ENCODE measurements around the gene ADGRD1.
"Not testable (repeated sequence)": the region's sequence is repeated elsewhere in the genome, so short reads cannot be mapped to it uniquely, and the experiment has no call there.

Gene ADGRD1

DNA sequence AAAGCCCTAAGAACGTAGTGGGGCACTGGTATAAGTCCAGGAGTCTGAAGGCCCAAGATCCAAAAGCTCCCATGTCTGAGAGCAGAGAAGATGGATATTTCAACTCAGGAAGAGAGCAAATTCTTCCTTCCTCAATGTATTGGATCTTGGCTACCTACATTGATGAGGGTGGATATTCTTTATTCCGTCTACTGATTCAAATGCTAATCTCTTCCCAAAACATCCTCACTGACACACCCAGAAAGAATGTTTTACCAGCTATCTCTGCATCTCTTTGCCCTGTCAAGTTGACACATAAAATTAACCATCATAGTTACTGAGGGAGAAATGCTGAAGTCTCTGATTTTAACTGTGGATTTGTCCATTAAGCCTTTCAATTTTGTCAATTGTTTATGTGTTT, 16.6 kb upstream of the ADGRD1 start:
- in situ Hi-C loops (cut with HindIII; ENCODE audit: low sequenced_read_pairs): no loop called here

DNA sequence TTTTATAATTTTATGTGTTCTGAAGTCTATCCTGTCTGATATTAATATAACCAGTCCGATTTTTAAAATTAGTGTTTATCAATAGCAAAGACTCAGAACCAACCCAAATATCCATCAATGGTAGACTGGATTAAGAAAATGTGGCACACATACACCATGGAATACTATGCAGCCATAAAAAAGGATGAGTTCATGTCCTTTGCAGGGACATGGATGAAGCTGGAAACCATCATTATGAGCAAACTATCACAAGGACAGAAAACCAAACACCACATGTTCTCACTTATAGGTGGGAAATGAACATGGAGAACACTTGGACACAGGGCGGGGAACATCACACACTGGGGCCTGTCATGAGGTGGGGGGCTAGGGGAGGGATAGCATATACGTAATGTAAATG, 16.2 kb upstream of the ADGRD1 start:
- in situ Hi-C loops (cut with HindIII; ENCODE audit: low sequenced_read_pairs): not testable (repeated sequence)

DNA sequence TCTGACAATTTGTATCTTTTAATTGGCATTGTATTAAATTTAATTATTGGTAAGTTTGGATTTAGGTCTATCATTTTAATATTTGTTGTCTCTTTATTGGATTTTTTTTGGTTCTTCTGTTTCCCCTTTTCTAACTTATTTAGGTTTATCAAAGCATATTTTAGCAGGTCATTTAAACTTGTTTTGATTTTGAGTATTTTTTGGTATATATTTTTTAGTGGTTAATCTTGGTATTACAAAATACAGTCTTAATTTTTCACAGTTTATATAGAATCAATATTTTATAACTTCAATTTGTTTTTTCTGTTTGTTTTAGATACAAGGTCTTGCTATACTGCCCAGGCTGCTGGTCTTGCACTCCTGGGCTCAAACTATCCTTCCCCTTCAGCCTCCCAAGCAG, 15.5 kb upstream of the ADGRD1 start:
- in situ Hi-C loops (cut with HindIII; ENCODE audit: low sequenced_read_pairs): no loop called here

DNA sequence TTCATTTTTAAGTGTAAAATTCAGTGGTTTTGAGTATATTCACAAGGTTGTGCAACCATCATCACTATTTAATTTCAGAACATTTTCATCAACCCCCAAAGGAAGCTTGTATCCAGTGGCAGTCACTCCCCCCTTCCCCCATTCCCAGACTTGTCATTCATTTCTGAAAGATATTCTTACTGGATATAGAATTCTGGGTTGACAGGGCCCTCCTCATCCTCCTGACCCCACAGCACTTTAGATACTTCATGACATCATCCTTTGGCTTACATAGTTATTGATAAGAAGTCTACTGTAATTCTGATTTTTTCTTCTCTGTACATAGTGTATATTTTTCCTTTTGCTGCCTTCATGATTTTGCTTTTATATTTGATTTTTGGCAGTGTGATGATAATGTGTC, 8.8 kb upstream of the ADGRD1 start:
- in situ Hi-C loops (cut with HindIII; ENCODE audit: low sequenced_read_pairs): no loop called here

DNA sequence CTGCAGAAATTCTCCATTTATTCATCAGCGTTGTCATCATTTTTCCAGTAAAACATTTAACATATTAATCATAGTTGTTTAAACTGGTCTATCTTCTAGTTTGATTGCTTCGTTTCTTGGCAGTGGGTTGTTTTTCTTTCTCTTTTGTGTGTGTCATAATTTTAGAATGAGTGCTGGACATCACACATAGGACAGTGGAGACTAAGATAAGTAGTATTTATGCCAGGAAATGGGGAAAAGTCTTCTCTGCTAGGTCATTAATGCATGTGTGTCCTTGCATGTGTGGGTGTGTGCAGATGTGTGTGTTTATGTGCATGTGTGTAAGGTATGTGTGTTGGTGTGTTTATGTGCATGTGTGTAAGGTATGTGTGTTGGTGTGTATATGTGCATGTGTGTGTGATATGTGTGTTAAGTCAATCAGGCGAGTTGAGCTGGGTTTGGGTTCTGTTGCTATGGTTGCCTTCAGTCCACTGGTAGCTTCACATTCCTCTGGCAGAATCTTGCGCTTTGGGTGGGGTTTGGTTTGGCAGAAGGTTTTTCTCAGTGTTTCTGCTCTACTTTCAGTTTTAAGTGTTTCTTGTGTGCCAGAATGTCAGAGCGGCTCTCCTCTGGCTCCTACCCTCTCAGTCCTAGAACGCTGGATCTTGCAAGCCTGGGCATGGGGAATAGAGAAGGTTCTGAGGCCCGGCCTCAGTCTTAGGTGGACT, 7.8 kb upstream of the ADGRD1 start:
- in situ Hi-C loops (cut with HindIII; ENCODE audit: low sequenced_read_pairs): no loop called here

DNA sequence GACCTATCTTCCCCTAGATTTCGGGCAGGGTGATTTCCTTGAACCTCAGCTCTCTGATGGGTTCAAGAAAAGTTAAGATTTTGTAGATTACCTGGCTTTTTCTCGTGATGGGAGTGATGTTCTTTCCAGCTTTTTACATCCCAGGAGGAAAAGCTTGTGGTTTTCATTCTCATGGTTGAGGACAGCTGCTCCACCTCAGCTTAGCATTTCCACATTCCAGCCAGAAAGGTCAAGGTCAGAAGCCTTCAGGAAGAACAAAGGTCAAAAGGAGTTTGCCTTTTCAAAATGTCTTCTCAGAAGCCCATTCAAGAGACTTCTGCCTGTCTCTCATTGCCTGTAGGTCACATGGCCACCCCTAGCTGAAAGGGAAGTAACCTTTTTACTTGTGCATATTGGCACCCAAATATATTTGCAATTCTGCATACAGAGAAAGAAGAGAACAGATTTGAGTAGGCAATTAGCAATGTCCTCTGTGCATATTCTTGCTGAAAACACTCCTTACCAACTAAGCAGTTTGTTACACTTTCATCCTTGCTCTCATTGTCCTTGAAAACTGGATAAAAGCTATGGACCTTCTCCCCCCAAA, 6.6 kb upstream of the ADGRD1 start:
- in situ Hi-C loops (cut with HindIII; ENCODE audit: low sequenced_read_pairs): no loop called here

DNA sequence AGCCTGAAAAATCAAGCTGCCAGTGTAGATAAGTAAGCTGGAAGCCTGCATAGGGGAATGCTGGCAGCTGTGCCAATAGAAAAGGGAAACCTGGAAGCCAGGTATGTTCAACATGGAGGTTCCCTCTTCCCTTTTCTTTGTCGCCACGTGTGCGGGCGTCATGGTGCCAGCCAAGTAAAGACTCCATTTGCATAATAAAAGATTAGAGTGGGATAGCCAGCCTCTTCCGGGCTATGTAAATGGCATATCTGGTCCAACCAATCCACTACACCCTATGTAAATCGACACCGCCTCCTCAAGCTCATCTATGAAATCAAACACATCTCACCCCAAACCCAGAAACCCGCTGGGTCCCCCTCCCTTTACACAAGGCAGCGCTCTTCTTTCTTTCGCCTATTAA, 5.6 kb upstream of the ADGRD1 start:
- in situ Hi-C loops (cut with HindIII; ENCODE audit: low sequenced_read_pairs): no loop called here

DNA sequence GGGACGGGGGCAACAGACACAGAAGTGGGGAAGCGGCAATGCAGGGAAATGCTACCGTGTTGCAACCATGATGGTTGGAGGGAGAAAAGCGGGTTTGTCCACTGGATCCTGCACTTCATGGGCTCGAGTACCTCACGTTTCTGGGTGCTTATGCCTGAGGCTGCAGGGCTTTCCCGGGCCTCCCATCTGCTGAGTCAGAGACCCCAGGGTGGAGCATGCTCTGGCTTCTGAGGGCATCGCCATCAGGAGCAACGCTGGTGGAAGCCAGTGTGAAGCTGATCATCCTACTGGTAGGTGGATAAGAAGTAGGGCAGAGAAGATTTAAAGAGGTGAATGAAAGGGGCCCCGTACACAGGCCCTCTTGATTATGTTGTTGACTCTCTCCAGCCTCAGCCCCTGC, 5.0 kb upstream of the ADGRD1 start:
- in situ Hi-C loops (cut with HindIII; ENCODE audit: low sequenced_read_pairs): no loop called here

DNA sequence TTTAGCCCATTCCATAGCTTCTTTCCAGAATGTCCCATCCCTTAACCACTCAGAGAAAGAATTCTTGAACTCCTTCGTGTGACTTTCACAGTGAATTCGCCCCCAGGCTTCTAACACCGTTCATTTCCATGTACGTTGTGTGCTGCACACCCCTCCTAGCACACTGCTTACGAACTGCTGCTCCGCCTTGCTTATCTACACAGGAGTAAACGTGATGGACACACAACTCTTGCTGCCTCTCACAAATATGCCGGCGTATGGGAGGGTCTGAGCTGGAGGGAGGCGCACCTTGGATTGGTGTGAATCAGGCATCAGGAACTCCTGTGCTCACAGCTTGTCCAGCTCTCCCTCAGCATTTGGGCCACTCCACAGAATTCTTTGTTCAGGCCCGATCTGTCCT, 3.9 kb upstream of the ADGRD1 start:
- in situ Hi-C loops (cut with HindIII; ENCODE audit: low sequenced_read_pairs): no loop called here

DNA sequence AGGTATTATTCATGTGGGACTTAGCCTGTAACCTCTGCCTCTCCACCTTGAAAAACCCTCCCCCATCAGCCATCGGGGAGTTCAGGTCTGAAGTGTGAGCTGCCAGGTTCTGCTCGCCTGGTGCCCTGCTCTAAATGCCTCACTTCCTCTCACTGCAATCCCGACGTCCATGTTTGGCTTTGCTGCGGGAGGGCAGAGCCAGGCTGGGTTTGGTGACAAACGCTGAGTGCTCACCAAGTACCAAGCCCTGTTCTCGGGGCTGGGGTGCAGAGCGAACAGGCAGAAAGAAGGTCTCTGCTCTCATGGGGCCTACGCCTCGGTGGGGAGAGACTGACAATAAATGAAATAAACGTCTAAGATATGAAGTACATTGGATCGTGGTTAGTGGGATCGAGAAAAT, 2.1 kb upstream of the ADGRD1 start:
- in situ Hi-C loops (cut with HindIII; ENCODE audit: low sequenced_read_pairs): no loop called here

DNA sequence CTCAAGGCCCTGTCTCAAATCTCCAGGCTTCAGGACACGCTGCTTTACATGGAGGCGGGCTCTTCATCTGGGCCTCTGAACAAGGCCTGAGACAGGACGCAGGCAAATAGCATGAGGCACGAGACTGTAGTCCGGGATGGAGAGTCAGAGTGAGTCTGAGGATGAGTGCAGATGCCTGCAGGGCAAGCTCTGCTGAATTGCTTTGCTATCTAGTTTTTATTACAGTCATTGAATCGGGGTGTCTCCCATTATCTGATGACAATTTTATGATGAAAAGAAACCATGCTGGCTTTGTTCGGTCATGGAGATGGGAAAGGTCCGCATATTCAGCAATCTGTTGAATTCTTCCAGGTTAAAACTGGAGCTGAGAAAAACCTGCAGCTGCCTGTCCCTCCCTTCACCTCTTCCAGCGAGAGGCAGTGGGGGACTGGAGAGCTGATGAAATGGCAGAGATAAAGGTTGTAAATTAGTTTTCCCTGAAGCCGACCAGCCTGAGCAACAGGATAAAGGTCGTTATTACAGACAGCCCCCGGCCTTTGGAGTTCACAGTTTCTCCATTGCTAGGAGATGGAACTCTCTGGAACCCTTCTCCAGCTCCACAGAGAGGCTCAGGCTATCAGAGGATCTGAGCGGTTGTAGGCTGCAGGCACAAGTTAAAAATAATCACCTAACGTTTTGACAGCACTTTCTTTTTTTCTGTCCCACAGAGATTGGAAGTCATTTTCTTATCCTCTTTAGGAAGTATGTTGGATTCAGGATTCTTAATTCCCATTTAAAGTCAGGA, 1.3 kb upstream of the ADGRD1 start:
- in situ Hi-C loops (cut with HindIII; ENCODE audit: low sequenced_read_pairs): no loop called here

DNA sequence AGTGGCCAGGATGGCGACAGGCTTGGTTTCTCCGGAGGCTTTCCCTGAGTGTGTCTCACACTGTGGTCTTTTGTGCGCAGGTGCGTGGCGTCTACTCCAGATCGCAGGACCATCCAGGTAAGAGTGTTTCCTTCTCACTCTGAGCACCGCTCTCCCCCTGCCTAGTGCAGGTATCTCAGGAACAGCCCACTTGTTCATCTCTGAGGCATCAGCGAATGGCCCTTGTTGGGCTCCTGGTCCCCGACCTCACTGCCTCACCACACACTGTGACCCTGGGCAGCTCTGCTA, 781 bp downstream of the ADGRD1 start:
- in situ Hi-C loops (cut with HindIII; ENCODE audit: low sequenced_read_pairs): no loop called here

DNA sequence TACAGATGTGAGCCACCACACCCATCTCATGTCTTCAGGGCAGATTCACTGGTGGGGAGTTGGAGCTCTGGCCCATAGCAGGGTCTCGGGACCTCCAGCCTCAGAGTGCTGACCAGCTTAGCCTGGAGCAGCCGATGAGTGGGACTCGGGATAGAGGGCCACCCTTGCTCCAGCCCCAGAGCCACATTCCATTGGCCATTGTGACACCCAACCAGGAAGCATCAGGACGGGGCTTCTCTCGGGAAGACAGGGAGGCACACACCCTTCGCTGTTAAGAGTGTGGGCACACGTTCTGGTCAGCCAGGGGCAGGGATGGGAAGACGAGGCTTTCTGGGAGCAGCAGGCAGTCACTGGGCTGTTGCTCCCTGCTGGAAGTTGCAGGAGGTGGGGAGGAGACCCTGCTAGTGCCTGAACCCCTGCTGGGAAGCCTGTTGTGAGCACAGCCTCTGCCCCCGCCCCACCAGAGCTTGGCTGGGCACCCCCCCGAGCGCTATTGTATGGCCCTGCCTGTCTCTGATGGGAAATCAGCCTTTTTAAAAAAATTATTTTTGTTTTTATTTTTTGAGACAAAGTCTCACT, 1.6 kb downstream of the ADGRD1 start:
- in situ Hi-C loops (cut with HindIII; ENCODE audit: low sequenced_read_pairs): no loop called here

DNA sequence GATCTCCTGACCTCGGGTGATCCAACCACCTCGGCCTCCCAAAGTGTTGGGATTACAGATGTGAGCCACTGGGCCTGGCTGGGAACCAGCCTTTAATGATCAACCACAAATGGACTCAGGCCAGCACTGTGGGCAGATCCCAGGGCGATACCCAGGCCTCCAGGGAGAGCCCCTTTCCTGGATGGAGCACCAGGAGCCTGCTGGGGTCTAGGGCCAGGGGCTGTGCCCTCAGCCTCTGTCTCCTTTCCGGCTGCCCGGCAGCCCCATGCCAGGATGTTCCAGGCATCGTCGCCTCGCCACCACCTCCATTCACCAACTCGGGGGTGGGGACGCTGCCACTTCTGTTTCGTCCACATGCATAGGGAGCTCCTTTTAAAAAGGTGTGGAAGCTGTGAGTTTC, 2.3 kb downstream of the ADGRD1 start:
- in situ Hi-C loops (cut with HindIII; ENCODE audit: low sequenced_read_pairs): no loop called here

DNA sequence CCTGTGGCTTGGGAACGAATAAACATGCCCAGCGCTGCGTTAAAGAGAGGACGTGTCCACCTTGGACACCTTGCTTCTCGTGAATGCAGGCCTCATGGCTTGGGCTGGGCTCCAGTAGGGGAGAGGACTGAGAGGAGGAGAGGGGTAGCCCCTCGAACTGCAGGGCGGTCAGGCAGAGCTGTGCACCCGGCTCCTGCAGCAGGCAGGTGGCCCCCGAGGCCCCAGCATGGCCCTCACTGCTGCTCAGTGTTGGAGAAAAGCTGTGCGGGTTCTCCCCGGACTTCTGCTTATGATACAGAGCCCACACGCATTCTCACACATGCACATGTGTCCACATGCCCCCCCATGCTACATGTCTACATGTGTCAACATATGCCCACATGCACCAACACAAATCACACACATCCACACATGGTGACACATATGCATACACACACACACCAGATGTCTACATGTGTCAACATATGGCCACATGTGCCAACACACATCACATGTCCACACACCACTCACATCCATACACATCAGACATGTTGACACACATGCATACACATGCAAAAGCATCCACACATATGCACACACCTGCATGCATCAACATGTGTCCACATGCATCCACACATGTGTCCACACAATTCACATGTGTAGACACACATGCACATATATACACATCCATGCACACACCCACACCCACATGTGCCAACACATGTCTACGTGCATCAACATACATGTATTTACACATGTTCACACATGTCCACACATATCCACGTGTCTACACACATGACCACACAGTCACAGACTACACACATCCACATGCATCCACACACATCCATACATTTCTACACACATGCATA, 3.0 kb downstream of the ADGRD1 start:
- in situ Hi-C loops (cut with HindIII; ENCODE audit: low sequenced_read_pairs): no loop called here

DNA sequence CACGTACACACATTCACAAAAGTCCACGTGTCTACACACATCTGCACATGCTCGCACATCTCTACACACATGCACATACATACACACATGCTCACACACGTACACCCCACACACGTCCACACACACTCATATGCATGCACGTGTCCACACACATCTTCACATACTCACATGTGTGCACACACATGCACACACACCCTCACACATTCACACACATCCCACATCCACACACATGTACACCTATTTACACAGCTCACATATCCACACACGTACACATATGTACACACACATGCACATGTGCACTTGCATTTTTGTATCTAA, 3.6 kb downstream of the ADGRD1 start:
- in situ Hi-C loops (cut with HindIII; ENCODE audit: low sequenced_read_pairs): no loop called here

DNA sequence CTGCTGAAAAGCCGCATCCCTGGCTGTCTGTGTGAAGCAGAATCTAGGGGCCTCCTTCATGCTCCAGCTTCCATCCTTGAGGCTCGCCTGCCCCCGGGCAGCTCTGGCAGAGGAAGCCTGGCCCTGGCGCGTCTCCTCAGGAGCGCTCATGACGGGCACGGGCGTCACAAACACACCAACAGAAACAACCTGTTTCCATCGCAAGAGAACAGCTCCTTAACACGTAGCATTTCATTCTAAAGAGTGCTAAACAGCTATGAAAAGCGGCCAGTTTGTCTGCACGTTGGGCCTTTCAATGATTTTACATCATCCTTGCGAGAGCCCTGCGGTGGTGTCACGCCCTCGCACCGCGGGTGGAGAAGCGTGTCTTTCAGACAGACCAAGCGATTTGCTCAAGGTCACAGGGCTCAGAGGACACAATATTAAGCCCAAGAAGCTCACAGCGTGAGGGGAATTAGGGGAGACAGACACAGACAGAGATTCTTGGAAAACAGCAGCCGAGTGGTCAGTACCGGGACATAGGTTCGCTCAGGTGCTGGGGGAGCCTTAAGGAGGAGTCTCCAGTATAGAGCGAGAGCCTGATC, 4.9 kb downstream of the ADGRD1 start:
- in situ Hi-C loops (cut with HindIII; ENCODE audit: low sequenced_read_pairs): no loop called here

DNA sequence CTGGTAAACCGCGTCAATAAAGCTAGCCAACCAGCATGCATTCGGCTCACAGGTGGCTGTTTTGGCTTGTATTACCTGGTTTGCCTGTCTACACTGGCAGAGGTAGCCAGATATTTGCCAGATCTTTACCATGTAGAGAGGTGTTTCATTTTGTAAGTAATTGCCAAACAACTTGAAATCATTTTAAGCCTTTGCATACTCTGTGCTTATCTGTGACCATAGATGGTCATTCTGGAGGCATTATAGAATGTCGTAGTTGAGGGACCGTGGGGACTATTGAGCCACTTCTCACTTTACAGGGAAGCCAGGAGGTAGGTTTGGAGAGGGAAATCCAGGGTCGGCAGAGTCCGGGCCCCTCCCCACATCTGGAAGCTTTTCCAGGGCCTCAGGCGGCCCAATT, 5.9 kb downstream of the ADGRD1 start:
- in situ Hi-C loops (cut with HindIII; ENCODE audit: low sequenced_read_pairs): no loop called here

DNA sequence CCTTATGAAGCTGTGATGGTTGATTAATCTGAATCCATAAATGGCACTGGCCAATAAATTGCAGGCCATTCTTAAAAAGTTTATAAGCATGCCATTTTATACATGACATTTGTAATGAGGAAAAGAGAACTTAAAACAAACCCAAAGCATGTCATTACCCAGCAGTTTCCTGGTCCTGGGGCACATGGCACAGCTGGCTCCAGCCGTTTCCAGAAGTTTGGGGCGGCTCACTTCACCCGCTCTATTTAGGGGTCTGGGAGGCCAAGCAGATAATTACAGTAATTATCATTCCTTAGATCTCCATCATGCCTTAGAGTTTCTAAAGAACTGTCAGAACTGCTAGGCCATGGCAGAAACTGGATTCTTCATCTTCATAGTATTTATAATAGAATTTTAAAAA, 6.4 kb downstream of the ADGRD1 start:
- in situ Hi-C loops (cut with HindIII; ENCODE audit: low sequenced_read_pairs): no loop called here

DNA sequence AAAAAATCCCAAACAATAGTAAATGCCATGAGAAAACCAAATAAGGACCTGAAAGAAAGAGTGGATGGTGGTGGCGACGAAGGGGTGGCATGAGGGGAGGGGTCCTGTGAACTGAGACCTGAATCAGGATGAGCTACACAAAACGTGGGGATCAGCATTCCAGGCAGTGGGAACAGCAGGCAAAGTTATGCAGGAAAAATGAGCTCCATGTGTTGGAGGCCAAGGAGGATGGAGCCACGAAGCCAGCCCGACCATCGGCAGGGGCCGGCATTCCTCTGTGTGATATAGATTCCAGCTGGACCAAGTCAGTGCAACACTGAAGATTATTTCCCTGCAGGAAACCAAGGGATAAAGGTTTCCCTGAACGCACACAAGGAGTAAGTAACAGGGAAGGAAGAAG, 7.1 kb downstream of the ADGRD1 start:
- in situ Hi-C loops (cut with HindIII; ENCODE audit: low sequenced_read_pairs): no loop called here

DNA sequence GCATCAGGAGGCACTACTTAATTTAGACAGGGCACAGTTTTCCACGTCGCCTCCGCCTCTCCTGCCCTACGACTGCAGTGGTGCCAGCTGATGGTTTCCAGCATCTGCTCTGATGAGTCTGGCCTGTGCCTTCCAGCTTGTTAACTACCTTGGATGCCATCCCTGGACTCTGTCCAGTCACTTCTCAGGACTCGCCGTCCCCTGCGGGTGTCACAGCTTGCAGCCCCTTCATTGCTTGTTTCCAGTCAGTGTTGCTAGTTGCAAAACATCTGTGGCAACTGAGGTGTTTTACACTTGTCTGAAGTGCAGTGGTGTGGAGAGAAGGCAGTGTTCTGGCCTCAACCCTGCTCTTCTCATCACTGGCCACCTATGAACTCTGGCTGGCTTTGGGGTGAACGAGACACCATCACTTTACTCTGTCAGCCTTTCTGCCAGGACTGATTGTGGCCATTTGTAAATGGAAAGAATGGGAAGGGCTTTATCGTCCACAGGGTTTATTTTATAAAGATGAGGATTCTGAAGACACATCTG, 8.3 kb downstream of the ADGRD1 start:
- in situ Hi-C loops (cut with HindIII; ENCODE audit: low sequenced_read_pairs): no loop called here
